ENCODE measurements around the gene R3HDM2. TPM values are rescaled to one million over a fixed set of nuclear protein-coding genes. Genes with fewer than 3 reads are reported as not detected.
"Not testable (repeated sequence)": the region's sequence is repeated elsewhere in the genome, so short reads cannot be mapped to it uniquely, and the experiment has no call there.

R3HDM2 gene
- total and polyA plus RNA-seq, 7 experiments from 2014 or later = 13.7 to 145 (median 111) TPM

GRCh38 chr12:57299514-57300016 lies 131.3 kb downstream of the R3HDM2 start:
- ATAC-seq = no peak
- intact Hi-C loops (cut with micrococcal nuclease) = no loop called here
- ChIA-PET POLR2A (no interaction called here), CTCF (no interaction called here)
- peaks cover 7 to 68% (median 40%) of the 10 kb centered on the region in 5 donors for H3K36me3 Mint-ChIP-seq
- H3K4me1 ChIP-seq (ENCODE audit: control insufficient read depth in 2 of 2, insufficient read depth in 2 of 2, low read length in 2 of 2) = no peaks in the 10 kb centered on the region
- DNase-seq = no peak
- H3K27ac ChIP-seq (ENCODE audit: low read depth, low read length) = no peak overlapping the region
- H3K9me3 ChIP-seq (ENCODE audit: control insufficient read depth in 2 of 3, low read length in 3 of 3) = no peaks in the 10 kb centered on the region
- no peaks in the 10 kb centered on the region for H3K27me3 Mint-ChIP-seq
- H3K9me3 Mint-ChIP-seq = no peaks in the 10 kb centered on the region
- H3K4me1 Mint-ChIP-seq = peaks cover 0 to 3% (median 0%) of the 10 kb centered on the region in 7 donors
- no peak overlapping the region for H3K4me3 Mint-ChIP-seq
- no peaks in the 10 kb centered on the region for H3K27me3 ChIP-seq (ENCODE audit: control insufficient read depth in 2 of 2, insufficient read depth in 2 of 2, low read length in 2 of 2)
- peak overlapping the region in 1 of 9 donors; percentile 28 for H3K27ac Mint-ChIP-seq
- peaks cover 0 to 77% (median 24%) of the 10 kb centered on the region in 3 experiments for H3K36me3 ChIP-seq (ENCODE audit: control insufficient read depth in 2 of 3, insufficient read depth in 3 of 3, low read length in 3 of 3)
- H3K4me3 ChIP-seq (ENCODE audit: low read length) = no peak overlapping the region

GRCh38 chr12:57296291-57296690 lies 134.6 kb downstream of the R3HDM2 start:
- peaks cover 3 to 75% (median 51%) of the 10 kb centered on the region in 5 donors for H3K36me3 Mint-ChIP-seq
- no peaks in the 10 kb centered on the region for H3K27me3 ChIP-seq (ENCODE audit: control insufficient read depth in 2 of 2, insufficient read depth in 2 of 2, low read length in 2 of 2)
- H3K27ac ChIP-seq (ENCODE audit: low read depth, low read length) = no peak overlapping the region
- H3K27ac Mint-ChIP-seq = no peak overlapping the region
- H3K27me3 Mint-ChIP-seq = no peaks in the 10 kb centered on the region
- intact Hi-C loops (cut with micrococcal nuclease) = no loop called here
- no peak overlapping the region for H3K4me3 Mint-ChIP-seq
- H3K4me3 ChIP-seq (ENCODE audit: low read length) = no peak overlapping the region
- ChIA-PET CTCF (no interaction called here), POLR2A (no interaction called here)
- H3K9me3 Mint-ChIP-seq = no peaks in the 10 kb centered on the region
- H3K4me1 Mint-ChIP-seq = peaks cover 0 to 5% (median 0%) of the 10 kb centered on the region in 7 donors
- no peaks in the 10 kb centered on the region for H3K9me3 ChIP-seq (ENCODE audit: control insufficient read depth in 2 of 3, low read length in 3 of 3)
- DNase-seq (no peak), ATAC-seq (no peak)
- H3K36me3 ChIP-seq (ENCODE audit: control insufficient read depth in 2 of 3, insufficient read depth in 3 of 3, low read length in 3 of 3) = peaks cover 3 to 86% (median 24%) of the 10 kb centered on the region in 3 experiments
- no peaks in the 10 kb centered on the region for H3K4me1 ChIP-seq (ENCODE audit: control insufficient read depth in 2 of 2, insufficient read depth in 2 of 2, low read length in 2 of 2)

GRCh38 chr12:57282073-57282472 lies 148.8 kb downstream of the R3HDM2 start:
- H3K4me3 Mint-ChIP-seq; H3K27ac ChIP-seq (ENCODE audit: low read depth, low read length); DNase-seq; POLR2A ChIA-PET; CTCF ChIA-PET; H3K27me3 ChIP-seq (ENCODE audit: control insufficient read depth in 2 of 2, insufficient read depth in 2 of 2, low read length in 2 of 2); H3K4me3 ChIP-seq (ENCODE audit: low read length); H3K9me3 Mint-ChIP-seq; intact Hi-C loops (cut with micrococcal nuclease); ATAC-seq; H3K9me3 ChIP-seq (ENCODE audit: control insufficient read depth in 2 of 3, low read length in 3 of 3); H3K27me3 Mint-ChIP-seq: not testable (repeated sequence)
- peak overlapping the region in 4 of 9 donors; percentile 31 to 93 (median 66) for H3K27ac Mint-ChIP-seq
- peaks cover 3 to 69% (median 41%) of the 10 kb centered on the region in 5 donors for H3K36me3 Mint-ChIP-seq
- Histone ChIP-seq H3K4me1 (ENCODE audit: control insufficient read depth in 2 of 2, insufficient read depth in 2 of 2, low read length in 2 of 2) (peaks cover 10 to 15% of the 10 kb centered on the region in 2 donors), H3K36me3 (ENCODE audit: control insufficient read depth in 2 of 3, insufficient read depth in 3 of 3, low read length in 3 of 3) (peaks cover 11 to 65% (median 14%) of the 10 kb centered on the region in 3 experiments)
- H3K4me1 Mint-ChIP-seq = peaks cover 14 to 30% (median 19%) of the 10 kb centered on the region in 7 donors

GRCh38 chr12:57280211-57281062 lies 150.4 kb downstream of the R3HDM2 start:
- DNase-seq (peak in 8 of 9 donors; percentile 25 to 75 (median 54)), ATAC-seq (peak; percentile 98)
- Histone ChIP-seq H3K27ac (ENCODE audit: low read depth, low read length) (peak overlapping the region; percentile 74), H3K4me1 (ENCODE audit: control insufficient read depth in 2 of 2, insufficient read depth in 2 of 2, low read length in 2 of 2) (peaks cover 10 to 15% of the 10 kb centered on the region in 2 donors), H3K36me3 (ENCODE audit: control insufficient read depth in 2 of 3, insufficient read depth in 3 of 3, low read length in 3 of 3) (peaks cover 11 to 55% (median 12%) of the 10 kb centered on the region in 3 experiments), H3K4me3 (ENCODE audit: low read length) (no peak overlapping the region), H3K27me3 (ENCODE audit: control insufficient read depth in 2 of 2, insufficient read depth in 2 of 2, low read length in 2 of 2) (no peaks in the 10 kb centered on the region), H3K9me3 (ENCODE audit: control insufficient read depth in 2 of 3, low read length in 3 of 3) (no peaks in the 10 kb centered on the region)
- peaks cover 12 to 30% (median 21%) of the 10 kb centered on the region in 7 donors for H3K4me1 Mint-ChIP-seq
- peaks cover 3 to 67% (median 41%) of the 10 kb centered on the region in 5 donors for H3K36me3 Mint-ChIP-seq
- peak overlapping the region; percentile 7 to 72 (median 59) for H3K4me3 Mint-ChIP-seq
- peak overlapping the region; percentile 85 to 95 (median 90) for H3K27ac Mint-ChIP-seq
- H3K27me3 Mint-ChIP-seq = no peaks in the 10 kb centered on the region
- ChIA-PET POLR2A (interaction anchor here (0.7 to 1.4 kb wide), 2 partner anchors 9 to 150 kb away, joined by 3 read pairs; no protein-coding TSS in a partner anchor), CTCF (interaction anchor here (0.6 kb wide), 1 partner anchor 12 kb away, joined by 3 read pairs; no protein-coding TSS in a partner anchor)
- intact Hi-C loops (cut with micrococcal nuclease) = loop anchor here in 1 of 2 donors (1.0 kb wide), 2 partner anchors 17 to 173 kb away; no protein-coding TSS in a partner anchor
- H3K9me3 Mint-ChIP-seq = peaks cover 0 to 2% (median 0%) of the 10 kb centered on the region in 11 donors

GRCh38 chr12:57278465-57279381 lies 152.1 kb downstream of the R3HDM2 start:
- Histone ChIP-seq H3K27ac (ENCODE audit: low read depth, low read length) (no peak overlapping the region), H3K36me3 (ENCODE audit: control insufficient read depth in 2 of 3, insufficient read depth in 3 of 3, low read length in 3 of 3) (peaks cover 9 to 47% (median 13%) of the 10 kb centered on the region in 3 experiments)
- H3K27ac Mint-ChIP-seq = peak overlapping the region in 6 of 9 donors; percentile 1 to 69 (median 30)

More at GRCh38 chr12:57278465-57279381, 152.1 kb downstream of the R3HDM2 start:
- Mint-ChIP-seq H3K36me3 (peaks cover 3 to 68% (median 45%) of the 10 kb centered on the region in 5 donors), H3K4me1 (peaks cover 12 to 30% (median 23%) of the 10 kb centered on the region in 7 donors), H3K4me3 (no peak overlapping the region), H3K27me3 (no peaks in the 10 kb centered on the region), H3K9me3 (peaks cover 0 to 2% (median 0%) of the 10 kb centered on the region in 11 donors)
- Histone ChIP-seq H3K27me3 (ENCODE audit: control insufficient read depth in 2 of 2, insufficient read depth in 2 of 2, low read length in 2 of 2) (no peaks in the 10 kb centered on the region), H3K4me1 (ENCODE audit: control insufficient read depth in 2 of 2, insufficient read depth in 2 of 2, low read length in 2 of 2) (peaks cover 10 to 15% of the 10 kb centered on the region in 2 donors), H3K9me3 (ENCODE audit: control insufficient read depth in 2 of 3, low read length in 3 of 3) (no peaks in the 10 kb centered on the region), H3K4me3 (ENCODE audit: low read length) (no peak overlapping the region)
- ATAC-seq (no peak), DNase-seq (no peak)
- intact Hi-C loops (cut with micrococcal nuclease) = no loop called here
- POLR2A ChIA-PET = no interaction called here
- CTCF ChIA-PET = no interaction called here

Data from naive thymus-derived CD4-positive, alpha-beta T cell (primary cell).